SU-DHL-6 (cell line): Measurements from ENCODE around the gene AKNA.

Source experiments
- H2AFZ ChIP-seq: fragments of 200-600 bp; sonication (generic); 2 replicates; pipeline ENCODE4 v1.6.1; 2014; ENCODE audit warnings: low read depth, mild to moderate bottlenecking, moderate library complexity, mixed read lengths, antibody characterized with exemption, low read length; ENCODE audit not compliant: severe bottlenecking
- H3F3A ChIP-seq: fragments of 200-600 bp; shearing (Covaris generic); 2 replicates; pipeline ENCODE4 v1.6.0; 2016; ENCODE audit warnings: antibody characterized with exemption, mild to moderate bottlenecking; ENCODE audit not compliant: insufficient read depth
- H3K27ac ChIP-seq: fragments of 200-600 bp; sonication (generic); 2 replicates; pipeline ENCODE4 v1.5.1; 2016; ENCODE audit warnings: low read depth, mild to moderate bottlenecking, low read length, moderate library complexity, mixed read lengths
- H3K27me3 ChIP-seq: fragments of 200-600 bp; sonication (generic), shearing (Covaris generic); 2 replicates; pipeline ENCODE4 v1.6.0; 2014; ENCODE audit warnings: mild to moderate bottlenecking, low read length
- H3K36me3 ChIP-seq: fragments of 200-600 bp; sonication (generic); 2 replicates; pipeline ENCODE4 v1.6.1; 2014; ENCODE audit warnings: mild to moderate bottlenecking, low read length, mixed read lengths
- H3K4me2 ChIP-seq: fragments of 300-600, 200-600 bp; shearing (Covaris generic), sonication (generic); 2 replicates; pipeline ENCODE4 v1.6.0; 2014; ENCODE audit warnings: low read length, low read depth, mild to moderate bottlenecking; ENCODE audit not compliant: poor library complexity, severe bottlenecking
- H3K4me3 ChIP-seq: fragments of 200-600 bp; sonication (generic); 2 replicates; pipeline ENCODE4 v1.5.1; 2014; ENCODE audit warnings: antibody characterized with exemption, low read length, mild to moderate bottlenecking, mixed read lengths; ENCODE audit not compliant: insufficient read depth, poor library complexity, severe bottlenecking
- H3K79me2 ChIP-seq: fragments of 200-600 bp; sonication (generic); 2 replicates; pipeline ENCODE4 v1.6.1; 2014; ENCODE audit warnings: mild to moderate bottlenecking, low read length, moderate library complexity; ENCODE audit not compliant: insufficient read depth
- H3K9ac ChIP-seq: fragments of 200-600 bp; sonication (generic); 2 replicates; pipeline ENCODE4 v1.7.0; 2014; ENCODE audit warnings: mild to moderate bottlenecking, low read length
- H3K9me2 ChIP-seq: fragments of 200-600 bp; sonication (generic); replicated peaks from 2 replicates; pipeline ENCODE4 v1.6.1; 2014; ENCODE audit warnings: low read length; ENCODE audit not compliant: insufficient read depth
- H3K9me3 ChIP-seq: fragments of 200-600 bp; sonication (generic); 2 replicates; pipeline ENCODE4 v1.6.1; 2014; ENCODE audit warnings: low read length, mixed read lengths; ENCODE audit not compliant: insufficient read depth
- H4K20me1 ChIP-seq: fragments of 200-600 bp; sonication (generic); 2 replicates; pipeline ENCODE4 v1.6.1; 2014; ENCODE audit warnings: low read depth, mild to moderate bottlenecking, antibody characterized with exemption, low read length, moderate library complexity, mixed read lengths
- EZH2phosphoT487 ChIP-seq: fragments of 200-600 bp; sonication (generic), shearing (Covaris generic); conservative IDR thresholded peaks from 2 replicates; pipeline ENCODE4 v1.6.1; 2018; ENCODE audit warnings: mild to moderate bottlenecking, antibody characterized with exemption, low read length, moderate library complexity, mixed read lengths
- TF ChIP-seq, protein P1 (sequence below): fragments of 200-600 bp; sonication (generic); IDR thresholded peaks from one replicate; pipeline ENCODE4 v1.5.1; 2017; ENCODE audit warnings: antibody characterized with exemption, mild to moderate bottlenecking, low read length, moderate library complexity; ENCODE audit not compliant: insufficient read depth, poor library complexity, severe bottlenecking

AKNA gene

DNA sequence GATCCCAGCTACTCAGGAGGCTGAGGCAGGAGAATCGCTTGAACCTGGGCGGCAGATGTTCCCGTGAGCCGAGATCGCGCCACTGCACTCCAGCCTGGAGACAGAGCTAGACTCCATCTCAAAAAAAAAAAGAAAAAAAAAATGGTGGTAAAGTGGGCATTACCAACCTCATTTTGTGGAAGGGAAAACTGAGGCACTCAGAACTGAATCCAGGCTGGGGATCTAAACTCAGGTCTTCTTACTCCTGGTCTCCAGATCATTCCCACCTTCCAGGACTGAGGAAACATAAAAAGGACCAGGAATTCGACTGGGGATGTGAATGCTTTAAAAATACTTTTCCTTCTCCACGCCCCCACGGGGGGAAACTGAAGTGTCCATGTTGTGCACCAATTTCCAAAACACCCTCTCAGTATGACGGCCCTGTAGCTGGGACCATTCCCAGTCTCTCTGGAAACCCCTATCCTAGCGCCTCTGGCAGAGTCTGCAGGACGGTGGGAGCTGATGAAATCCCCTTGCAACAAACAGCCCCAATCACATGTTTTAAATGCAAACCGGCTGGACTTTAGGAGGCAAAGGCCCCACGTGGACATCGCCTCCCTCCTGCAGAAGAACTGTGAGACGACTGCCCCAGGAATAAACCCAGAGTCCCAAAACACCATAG is 8.9 kb upstream of the AKNA start:
- Histone ChIP-seq H3K4me3 (peak overlapping the region; percentile 88), H3K9ac (peak overlapping the region; percentile 68)

DNA sequence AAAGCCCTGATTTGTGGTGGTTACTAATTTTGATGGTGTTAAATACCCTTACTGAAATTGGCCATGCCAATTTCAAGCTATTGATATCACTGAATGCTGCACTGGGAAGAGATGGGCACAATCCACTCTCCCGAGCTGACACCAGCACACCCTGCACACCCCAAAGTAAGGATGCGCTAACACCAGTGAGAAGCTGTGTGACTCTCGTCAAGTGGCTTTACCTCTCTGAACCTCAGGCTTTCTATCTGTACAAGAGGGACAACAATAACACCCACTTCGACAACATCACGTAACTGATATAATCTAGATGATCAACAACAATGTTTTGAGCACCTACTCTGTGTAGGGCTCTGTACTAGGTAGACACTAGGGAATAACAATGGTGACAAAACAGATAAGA is 8.0 kb upstream of the AKNA start:
- Histone ChIP-seq H3K27me3 (no peaks in the 10 kb centered on the region), H3F3A (peaks cover 41% of the 10 kb centered on the region), H3K9ac (0 out of 2 replicates have a peak overlapping the region, but pooled peaks have one; percentile 3), H4K20me1 (no peaks in the 10 kb centered on the region), H2AFZ (no peak overlapping the region), H3K79me2 (peaks cover 20% of the 10 kb centered on the region), H3K4me2 (peak overlapping the region; percentile 21), H3K27ac (peak overlapping the region; percentile 64), H3K36me3 (no peaks in the 10 kb centered on the region), H3K9me3 (no peaks in the 10 kb centered on the region), H3K9me2 (no peaks in the 10 kb centered on the region), H3K4me3 (no peak overlapping the region)
- TF ChIP-seq, protein P1, sequence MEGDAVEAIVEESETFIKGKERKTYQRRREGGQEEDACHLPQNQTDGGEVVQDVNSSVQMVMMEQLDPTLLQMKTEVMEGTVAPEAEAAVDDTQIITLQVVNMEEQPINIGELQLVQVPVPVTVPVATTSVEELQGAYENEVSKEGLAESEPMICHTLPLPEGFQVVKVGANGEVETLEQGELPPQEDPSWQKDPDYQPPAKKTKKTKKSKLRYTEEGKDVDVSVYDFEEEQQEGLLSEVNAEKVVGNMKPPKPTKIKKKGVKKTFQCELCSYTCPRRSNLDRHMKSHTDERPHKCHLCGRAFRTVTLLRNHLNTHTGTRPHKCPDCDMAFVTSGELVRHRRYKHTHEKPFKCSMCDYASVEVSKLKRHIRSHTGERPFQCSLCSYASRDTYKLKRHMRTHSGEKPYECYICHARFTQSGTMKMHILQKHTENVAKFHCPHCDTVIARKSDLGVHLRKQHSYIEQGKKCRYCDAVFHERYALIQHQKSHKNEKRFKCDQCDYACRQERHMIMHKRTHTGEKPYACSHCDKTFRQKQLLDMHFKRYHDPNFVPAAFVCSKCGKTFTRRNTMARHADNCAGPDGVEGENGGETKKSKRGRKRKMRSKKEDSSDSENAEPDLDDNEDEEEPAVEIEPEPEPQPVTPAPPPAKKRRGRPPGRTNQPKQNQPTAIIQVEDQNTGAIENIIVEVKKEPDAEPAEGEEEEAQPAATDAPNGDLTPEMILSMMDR: no peak

More for the DNA sequence above, 8.9 kb upstream of the AKNA start:
- H3K9me3 ChIP-seq: no peaks in the 10 kb centered on the region
- peak overlapping the region; percentile 89 for H3K4me2 ChIP-seq
- peaks cover 20% of the 10 kb centered on the region for H3K79me2 ChIP-seq
- H3K9me2 ChIP-seq: no peaks in the 10 kb centered on the region
- H3K36me3 ChIP-seq: no peaks in the 10 kb centered on the region
- H3K27me3 ChIP-seq: no peaks in the 10 kb centered on the region
- H3K27ac ChIP-seq: peak overlapping the region; percentile 76
- TF ChIP-seq EZH2phosphoT487: no peak
- TF ChIP-seq, protein P1: no peak
- no peak overlapping the region for H2AFZ ChIP-seq
- H4K20me1 ChIP-seq: no peaks in the 10 kb centered on the region
- peaks cover 34% of the 10 kb centered on the region for H3F3A ChIP-seq

DNA sequence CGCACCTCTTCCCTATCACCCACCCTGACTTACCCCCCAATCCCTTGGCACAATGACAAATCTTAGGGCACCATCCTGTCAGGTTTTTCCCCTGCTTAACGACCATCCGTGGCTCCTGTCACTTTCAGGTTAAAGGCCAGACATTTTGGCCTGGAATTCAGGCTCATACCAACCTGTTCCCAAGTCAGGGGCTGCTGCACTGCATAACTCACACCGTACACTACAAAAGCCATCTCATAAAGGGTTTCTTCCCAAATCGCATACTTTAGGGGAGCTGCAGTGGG is 7.5 kb upstream of the AKNA start:
- peak overlapping the region; percentile 21 for H3K4me2 ChIP-seq
- no peak overlapping the region for H3K4me3 ChIP-seq
- H3K9me2 ChIP-seq: no peaks in the 10 kb centered on the region
- no peaks in the 10 kb centered on the region for H3K27me3 ChIP-seq
- no peak for TF ChIP-seq EZH2phosphoT487
- TF ChIP-seq, protein P1: no peak
- H3K9me3 ChIP-seq: no peaks in the 10 kb centered on the region
- H3K27ac ChIP-seq: peak overlapping the region; percentile 64
- peaks cover 20% of the 10 kb centered on the region for H3K79me2 ChIP-seq
- no peak overlapping the region for H2AFZ ChIP-seq
- peaks cover 46% of the 10 kb centered on the region for H3F3A ChIP-seq
- H4K20me1 ChIP-seq: no peaks in the 10 kb centered on the region
- H3K9ac ChIP-seq: 0 out of 2 replicates have a peak overlapping the region, but pooled peaks have one; percentile 3
- H3K36me3 ChIP-seq: no peaks in the 10 kb centered on the region
